ENCODE measurements around the gene EVI5L.
A peak's percentile ranks its signal among the peaks of the same experiment; 100 is the strongest.
"Not testable (repeated sequence)": the region's sequence is repeated elsewhere in the genome, so short reads cannot be mapped to it uniquely, and the experiment has no call there.

Gene EVI5L

GRCh38 chr19:7829561-7830271, at the start of gene EVI5L:
Gene EVI5L, plus strand, starts transcription at chr19:7830218. Its CDS starts 16,325 bp downstream, at chr19:7846543.
- DNase-seq (ENCODE audit: low read depth in 2 of 3, low spot score in 1 of 3) = peak; percentile 99 to 100 (median 99)

GRCh38 chr19:7781157-7781556, 48.9 kb upstream of the EVI5L start:
- DNase-seq (ENCODE audit: low read depth in 2 of 3, low spot score in 1 of 3) = no peak

- DNase-seq (ENCODE audit: low read depth in 2 of 3, low spot score in 1 of 3) = no peak
Observed at GRCh38 chr19:7783991-7784423, 46.0 kb upstream of the EVI5L start.

- DNase-seq (ENCODE audit: low read depth in 2 of 3, low spot score in 1 of 3) = no peak
Observed at GRCh38 chr19:7784856-7785255, 45.2 kb upstream of the EVI5L start.

- no peak for DNase-seq (ENCODE audit: low read depth in 2 of 3, low spot score in 1 of 3)
Observed at GRCh38 chr19:7787141-7787540, 42.9 kb upstream of the EVI5L start.

- DNase-seq (ENCODE audit: low read depth in 2 of 3, low spot score in 1 of 3) = no peak
Observed at GRCh38 chr19:7787602-7788177, 42.3 kb upstream of the EVI5L start.

- no peak for DNase-seq (ENCODE audit: low read depth in 2 of 3, low spot score in 1 of 3)
Observed at GRCh38 chr19:7788178-7788932, 41.7 kb upstream of the EVI5L start.

- DNase-seq (ENCODE audit: low read depth in 2 of 3, low spot score in 1 of 3) = no peak
Observed at GRCh38 chr19:7788933-7789323, 41.1 kb upstream of the EVI5L start.

GRCh38 chr19:7789447-7789846, 40.6 kb upstream of the EVI5L start:
- DNase-seq (ENCODE audit: low read depth in 2 of 3, low spot score in 1 of 3) = no peak

- DNase-seq (ENCODE audit: low read depth in 2 of 3, low spot score in 1 of 3) = no peak
Observed at GRCh38 chr19:7790416-7790815, 39.6 kb upstream of the EVI5L start.

- DNase-seq (ENCODE audit: low read depth in 2 of 3, low spot score in 1 of 3) = no peak
Observed at GRCh38 chr19:7792281-7792680, 37.7 kb upstream of the EVI5L start.

GRCh38 chr19:7792701-7793100, 37.3 kb upstream of the EVI5L start:
- DNase-seq (ENCODE audit: low read depth in 2 of 3, low spot score in 1 of 3) = not testable (repeated sequence)

- DNase-seq (ENCODE audit: low read depth in 2 of 3, low spot score in 1 of 3) = no peak
Observed at GRCh38 chr19:7793493-7793892, 36.5 kb upstream of the EVI5L start.

- DNase-seq (ENCODE audit: low read depth in 2 of 3, low spot score in 1 of 3) = no peak
Observed at GRCh38 chr19:7795555-7796161, 34.4 kb upstream of the EVI5L start.

- DNase-seq (ENCODE audit: low read depth in 2 of 3, low spot score in 1 of 3) = peak; percentile 28 to 75 (median 49)
Observed at GRCh38 chr19:7799640-7800355, 30.2 kb upstream of the EVI5L start.

- DNase-seq (ENCODE audit: low read depth in 2 of 3, low spot score in 1 of 3) = no peak
Observed at GRCh38 chr19:7801020-7801570, 28.9 kb upstream of the EVI5L start.

- DNase-seq (ENCODE audit: low read depth in 2 of 3, low spot score in 1 of 3) = no peak
Observed at GRCh38 chr19:7806234-7806633, 23.8 kb upstream of the EVI5L start.

- DNase-seq (ENCODE audit: low read depth in 2 of 3, low spot score in 1 of 3) = no peak
Observed at GRCh38 chr19:7806876-7807275, 23.1 kb upstream of the EVI5L start.

- no peak for DNase-seq (ENCODE audit: low read depth in 2 of 3, low spot score in 1 of 3)
Observed at GRCh38 chr19:7808108-7808507, 21.9 kb upstream of the EVI5L start.

GRCh38 chr19:7811989-7812388, 18.0 kb upstream of the EVI5L start:
- DNase-seq (ENCODE audit: low read depth in 2 of 3, low spot score in 1 of 3) = no peak

- DNase-seq (ENCODE audit: low read depth in 2 of 3, low spot score in 1 of 3) = no peak
Observed at GRCh38 chr19:7815325-7815724, 14.7 kb upstream of the EVI5L start.

All from stimulated activated CD4-positive, alpha-beta T cell treated with anti-CD3 and anti-CD28 coated beads, Interleukin-12 subunit alpha, Interleukin-12 subunit beta, amount 100 ng/mL, for 48 hours (primary cell).